ENCODE measurements around the gene LFNG.

The LFNG gene

GRCh38 chr7:2504128-2504888 lies 15.3 kb upstream of the LFNG start:
- no peak for DNase-seq

GRCh38 chr7:2504889-2505375 lies 14.6 kb upstream of the LFNG start:
- no peak for DNase-seq

DNA sequence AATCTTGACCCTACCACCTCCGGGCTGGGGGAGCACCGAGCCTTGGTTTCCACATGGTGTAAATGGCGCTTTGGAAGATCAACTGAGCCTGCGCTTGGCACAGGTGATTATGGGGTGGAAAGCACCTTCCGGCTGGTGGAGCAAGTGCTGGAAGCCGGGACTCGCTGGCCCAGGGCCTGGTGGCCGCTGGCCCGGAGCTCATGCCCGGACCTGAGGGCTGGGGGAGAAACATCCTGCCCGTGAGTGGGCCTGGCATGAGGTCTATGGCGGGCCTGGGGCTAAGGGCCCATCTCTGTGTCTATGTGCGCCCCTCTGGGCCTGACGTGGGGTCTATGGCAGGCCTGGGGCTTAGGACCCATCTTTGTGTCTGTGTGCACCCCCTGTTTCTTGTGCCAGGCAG lies 14.2 kb upstream of the LFNG start:
- DNase-seq = no peak

DNA sequence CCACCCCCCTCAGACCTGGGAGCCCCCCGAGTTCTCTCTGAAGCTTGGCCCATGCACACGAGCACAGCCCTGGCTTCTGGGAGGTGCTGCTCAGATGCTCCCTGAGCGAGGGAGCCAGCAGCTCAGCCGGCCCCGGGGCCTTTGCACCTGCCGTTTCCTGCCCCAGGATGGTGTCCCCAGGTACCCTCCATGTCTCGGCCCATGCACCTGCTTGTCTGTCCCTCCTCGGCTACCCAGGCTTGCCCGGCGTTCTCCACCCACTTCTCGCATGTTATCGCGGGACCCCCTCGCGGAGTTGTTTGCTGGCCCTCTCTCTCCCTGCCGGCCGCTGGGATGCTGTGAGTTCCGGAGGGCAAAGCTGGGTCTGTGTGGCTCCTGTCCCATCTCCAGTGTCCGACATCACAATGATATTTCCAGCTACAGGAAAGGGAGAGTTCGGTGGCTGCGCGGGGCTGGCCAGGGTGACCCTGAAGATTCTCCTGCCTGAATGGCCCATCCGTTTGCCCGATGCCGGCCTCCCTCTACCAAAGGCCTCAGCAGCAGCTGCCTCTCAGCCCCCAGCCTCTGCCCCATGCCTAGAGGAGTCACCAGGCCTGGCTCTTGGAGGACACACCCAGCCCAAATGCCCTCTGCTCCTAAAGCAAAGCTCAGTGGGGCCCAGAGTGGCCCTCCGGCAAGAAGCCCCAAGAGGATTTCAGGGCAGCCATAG lies 12.2 kb upstream of the LFNG start:
- DNase-seq = no peak

DNA sequence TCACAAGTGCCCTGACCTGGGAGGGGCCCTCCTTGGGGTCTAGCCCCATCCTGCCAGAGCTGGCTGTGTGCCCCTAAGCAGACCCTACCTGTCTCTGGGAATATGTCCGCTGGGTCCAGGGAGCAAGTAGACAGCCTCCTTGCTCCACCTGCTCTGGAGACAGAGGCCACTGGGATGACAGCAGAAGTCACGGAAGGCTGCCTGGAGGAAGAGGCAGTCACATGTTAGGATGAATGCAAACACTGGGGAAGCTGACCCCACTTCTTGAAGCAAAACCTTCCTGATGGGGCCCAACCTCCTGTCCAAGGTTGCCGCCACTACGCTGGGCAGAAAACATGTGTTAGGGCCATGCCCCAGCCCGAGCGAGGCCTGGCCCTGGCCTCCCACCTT lies 11.7 kb upstream of the LFNG start:
- no peak for DNase-seq

DNA sequence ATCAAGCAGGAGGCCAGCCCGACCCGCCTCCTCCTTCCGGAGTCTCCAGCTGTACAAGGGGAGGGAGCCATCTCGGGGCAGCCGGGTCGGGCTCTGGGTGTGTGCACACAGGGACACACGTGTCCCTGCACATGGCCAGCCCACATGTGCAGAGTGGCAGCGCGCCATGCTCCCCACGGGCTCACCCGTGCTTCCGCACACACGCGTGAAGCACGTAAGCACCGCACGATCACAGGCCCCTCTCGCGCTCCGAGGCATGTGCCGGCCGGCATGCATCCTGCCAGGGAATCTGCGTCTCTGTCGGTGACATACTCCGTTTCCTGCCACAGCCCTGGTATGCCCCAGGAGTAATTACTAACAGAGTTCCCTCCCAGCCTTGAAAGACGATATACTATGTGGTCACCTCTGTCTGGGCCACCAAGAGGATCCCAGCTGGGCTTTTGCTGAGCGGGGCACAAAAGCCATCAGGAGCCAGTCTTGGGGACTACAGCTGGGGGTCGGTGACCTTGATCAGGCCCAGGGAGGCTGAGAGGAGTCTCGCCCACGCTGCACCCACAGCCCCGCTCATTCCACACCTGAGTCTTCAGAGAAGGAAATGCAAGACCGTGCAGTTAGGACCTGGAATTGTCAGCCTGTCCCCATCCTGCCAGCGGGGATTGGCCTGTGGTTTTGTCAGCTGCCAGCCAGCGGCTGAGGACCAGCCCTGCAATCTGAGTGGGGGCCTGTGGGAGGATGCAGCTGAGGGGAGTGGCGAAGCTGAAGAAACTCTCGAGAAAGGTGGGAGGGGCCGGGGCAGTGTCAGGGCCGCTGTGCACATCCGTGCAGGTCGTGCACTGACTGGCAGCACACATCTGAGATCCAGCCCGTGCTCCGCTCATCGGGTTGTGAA lies 11.0 kb upstream of the LFNG start:
- peak; percentile 12 to 19 for DNase-seq

- no peak for DNase-seq
These were observed 10.2 kb upstream of the LFNG start for GRCh38 chr7:2509298-2509906.

- no peak for DNase-seq
These were observed 9.3 kb upstream of the LFNG start for GRCh38 chr7:2510130-2510776.

DNA sequence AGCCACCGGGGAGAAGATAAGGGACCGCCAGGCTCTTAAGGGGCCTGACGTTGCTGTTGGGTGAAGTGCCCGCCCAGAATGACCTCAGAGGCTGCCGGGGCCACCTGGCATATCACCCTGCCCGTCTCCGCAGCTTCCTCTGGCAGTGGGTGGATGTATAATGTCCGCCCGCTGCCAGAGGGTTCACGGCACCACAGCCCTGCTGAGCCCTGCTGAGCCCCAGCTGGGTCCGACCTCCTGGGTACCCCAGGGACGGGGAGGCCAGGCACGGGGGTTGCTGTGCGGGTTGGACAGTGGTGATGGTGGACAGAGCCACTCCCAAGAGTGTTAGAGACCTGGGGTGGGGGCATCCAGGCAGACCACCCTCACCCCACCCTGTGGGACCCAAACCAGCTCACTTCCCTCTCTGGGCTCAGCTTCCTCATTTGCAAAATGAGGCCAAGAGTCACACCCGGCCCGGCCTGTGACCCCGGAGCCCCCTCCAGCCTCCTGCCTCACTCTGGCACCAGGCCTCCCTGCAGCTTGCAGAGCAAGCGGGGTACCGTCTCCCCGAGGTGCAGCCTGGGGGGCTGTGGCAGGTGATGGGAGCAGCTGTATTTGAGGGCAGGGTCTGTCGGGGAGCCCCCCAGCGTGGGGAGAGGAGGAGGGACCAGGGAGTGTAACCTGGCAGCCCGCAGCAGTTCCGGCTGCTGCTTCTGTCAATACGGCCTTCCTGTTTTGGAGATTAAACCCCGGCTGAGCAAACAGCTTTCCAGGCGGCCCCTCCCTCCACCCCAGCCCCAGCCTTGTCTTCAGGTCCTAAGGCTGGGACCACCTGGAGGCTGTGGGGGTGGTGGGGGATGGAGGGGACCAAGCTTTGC lies 8.4 kb upstream of the LFNG start:
- DNase-seq = peak; percentile 35 to 38

GRCh38 chr7:2511769-2512168 lies 7.8 kb upstream of the LFNG start:
- no peak for DNase-seq

GRCh38 chr7:2512179-2512661 lies 7.4 kb upstream of the LFNG start:
- DNase-seq = no peak

DNA sequence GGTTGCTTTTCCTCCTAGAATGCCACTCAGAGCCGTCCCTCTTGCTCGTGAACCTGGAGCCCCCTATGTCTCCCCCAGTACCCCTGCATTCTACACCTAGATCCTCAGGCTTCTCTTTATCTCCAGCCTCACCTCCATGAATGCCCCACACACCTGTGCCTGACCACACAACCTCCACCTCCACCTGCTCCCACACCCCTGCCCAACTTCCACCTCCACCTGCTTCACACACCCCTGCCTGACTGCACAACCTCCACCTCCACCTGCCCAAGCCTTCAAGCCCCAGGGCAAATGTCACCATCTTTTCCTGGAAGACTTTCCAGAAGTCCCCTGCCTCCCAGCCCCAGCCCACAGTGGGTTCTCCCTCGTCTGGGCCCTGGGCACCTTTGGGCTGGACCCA lies 6.9 kb upstream of the LFNG start:
- DNase-seq = no peak

DNA sequence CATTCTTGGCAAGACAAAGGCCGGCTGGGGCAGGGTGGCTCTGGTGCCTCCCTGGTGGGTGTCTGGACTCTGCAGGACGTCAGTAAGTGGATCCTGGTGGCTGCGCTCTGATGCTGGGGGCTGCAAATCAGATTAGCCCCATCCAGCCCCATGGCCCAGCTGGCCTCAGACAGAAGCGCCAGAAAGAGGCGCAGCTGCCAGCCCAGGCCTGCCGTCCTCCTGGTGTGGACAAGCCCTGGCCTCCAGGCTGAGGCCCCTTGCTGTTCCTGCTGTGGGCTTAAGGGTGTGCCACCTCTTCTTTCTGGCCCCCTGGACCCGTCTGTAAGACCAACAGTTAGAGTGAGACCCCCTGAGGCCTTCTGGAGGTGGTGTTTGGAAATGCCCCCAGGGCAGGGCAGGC lies 5.9 kb upstream of the LFNG start:
- DNase-seq = no peak

- DNase-seq = no peak
These were observed 4.8 kb upstream of the LFNG start for GRCh38 chr7:2514473-2515423.

GRCh38 chr7:2515424-2516193 lies 4.0 kb upstream of the LFNG start:
- DNase-seq = no peak

DNA sequence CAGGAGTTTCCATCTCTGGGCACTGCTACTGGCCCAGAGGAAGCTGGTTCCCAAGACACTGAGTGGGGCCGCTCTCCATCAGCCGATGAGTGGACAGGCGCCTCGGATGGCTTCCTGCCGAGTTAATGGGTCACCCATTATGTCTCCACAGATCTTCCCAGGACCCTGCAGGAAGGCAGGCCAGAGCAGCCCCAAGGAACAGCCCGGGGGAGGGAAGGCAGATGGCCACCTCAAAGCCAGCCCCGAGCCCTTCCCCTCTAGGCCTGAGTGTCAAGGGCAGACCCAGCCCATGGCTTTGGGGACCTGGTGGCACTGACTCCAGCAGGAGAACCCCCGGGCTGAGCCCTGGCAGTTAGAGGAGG lies 3.4 kb upstream of the LFNG start:
- DNase-seq = no peak

- no peak for DNase-seq
These were observed 2.5 kb upstream of the LFNG start for GRCh38 chr7:2517026-2517425.

- no peak for DNase-seq
These were observed 1.7 kb upstream of the LFNG start for GRCh38 chr7:2517678-2518507.

Measured in Kasumi-1 (cell line).